GM19193 (cell line): Measurements from ENCODE around the gene IFI27L2.

Source experiments
- POLR2A ChIP-seq: IDR thresholded peaks from 4 replicates; pipeline ENCODE4 v1.6.1; 2011; ENCODE audit not compliant: insufficient read depth, insufficient read length; ENCODE audit errors: extremely low read depth

Gene IFI27L2

GRCh38 chr14:94129111-94129757 lies at the start of gene IFI27L2:
TSS of gene IFI27L2 (minus strand) at chr14:94129604. CDS start at chr14:94129564, 40 bp downstream.
- peak; percentile 68 for TF ChIP-seq POLR2A

GRCh38 chr14:94177806-94178205 lies 48.4 kb upstream of the IFI27L2 start:
- TF ChIP-seq POLR2A = no peak

GRCh38 chr14:94176808-94177207 lies 47.4 kb upstream of the IFI27L2 start:
- TF ChIP-seq POLR2A = no peak

- no peak for TF ChIP-seq POLR2A
These were observed 46.3 kb upstream of the IFI27L2 start for GRCh38 chr14:94175747-94176146.

GRCh38 chr14:94175011-94175745 lies 45.8 kb upstream of the IFI27L2 start:
- no peak for TF ChIP-seq POLR2A

- no peak for TF ChIP-seq POLR2A
These were observed 45.2 kb upstream of the IFI27L2 start for GRCh38 chr14:94174604-94175010.

- TF ChIP-seq POLR2A = no peak
These were observed 44.6 kb upstream of the IFI27L2 start, which contains the start of gene PPP4R4 for GRCh38 chr14:94173885-94174603. TSS of gene PPP4R4 (plus strand) at chr14:94174322. CDS start at chr14:94174466, 144 bp downstream.

- TF ChIP-seq POLR2A = no peak
These were observed 44.1 kb upstream of the IFI27L2 start for GRCh38 chr14:94173471-94173884.

GRCh38 chr14:94172545-94172944 lies 43.1 kb upstream of the IFI27L2 start:
- no peak for TF ChIP-seq POLR2A

- no peak for TF ChIP-seq POLR2A
These were observed 41.8 kb upstream of the IFI27L2 start for GRCh38 chr14:94171208-94171607.

- no peak for TF ChIP-seq POLR2A
These were observed 40.7 kb upstream of the IFI27L2 start for GRCh38 chr14:94170136-94170535.

- TF ChIP-seq POLR2A = no peak
These were observed 36.3 kb upstream of the IFI27L2 start for GRCh38 chr14:94165744-94166143.

GRCh38 chr14:94164685-94165431 lies 35.5 kb upstream of the IFI27L2 start:
- TF ChIP-seq POLR2A = no peak

GRCh38 chr14:94163796-94164195 lies 34.4 kb upstream of the IFI27L2 start:
- no peak for TF ChIP-seq POLR2A

GRCh38 chr14:94162466-94162865 lies 33.1 kb upstream of the IFI27L2 start:
- no peak for TF ChIP-seq POLR2A
